GM18909 (cell line): Measurements from ENCODE around the gene DNAH17.

Source experiments
- ATAC-seq: cut with Tn5 transposase; IDR thresholded peaks from one replicate; pipeline ENCODE4 v1.9.1; 2021; ENCODE audit warnings: mild to moderate bottlenecking; ENCODE audit not compliant: unreplicated experiment, poor library complexity

DNAH17 gene

DNA sequence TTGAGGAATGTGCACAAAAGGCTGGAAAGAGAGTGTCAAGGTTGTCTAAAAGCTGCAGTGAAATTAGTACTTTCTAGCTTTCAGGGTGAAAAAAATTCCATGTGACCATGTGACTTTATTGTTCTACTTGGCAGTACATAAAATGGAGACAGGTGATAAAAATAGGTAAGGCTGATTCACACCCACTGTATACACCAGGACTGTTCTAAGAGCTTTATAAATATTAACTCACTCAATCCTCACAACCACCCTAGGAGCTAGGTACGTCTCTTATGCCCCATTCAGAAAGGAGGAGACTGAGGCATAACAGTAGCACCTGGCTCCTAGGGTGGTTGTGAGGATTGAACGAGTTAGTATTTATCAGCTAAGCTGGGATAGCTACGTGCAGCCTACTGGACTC is 28.2 kb upstream of the DNAH17 start:
- ATAC-seq: no peak

DNA sequence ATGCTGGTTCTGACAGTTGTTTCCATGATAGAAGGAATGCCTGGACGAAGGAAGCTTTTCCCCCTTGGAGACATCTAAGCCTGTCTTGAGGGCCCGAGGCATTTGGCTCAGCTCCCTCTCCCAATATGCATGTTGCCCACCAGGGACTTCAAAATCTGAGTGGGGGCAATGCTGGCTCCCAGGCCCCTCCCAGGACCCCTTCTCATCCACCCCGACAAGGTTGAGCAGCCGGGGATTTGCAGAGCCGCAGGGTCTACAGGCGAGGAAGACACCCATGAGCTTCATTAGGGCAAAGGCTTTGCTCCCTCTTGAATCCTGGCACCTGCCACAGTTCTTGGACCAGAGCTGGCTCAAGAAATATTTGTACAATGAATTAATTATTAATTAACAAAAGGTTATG is 25.1 kb upstream of the DNAH17 start:
- ATAC-seq: no peak

DNA sequence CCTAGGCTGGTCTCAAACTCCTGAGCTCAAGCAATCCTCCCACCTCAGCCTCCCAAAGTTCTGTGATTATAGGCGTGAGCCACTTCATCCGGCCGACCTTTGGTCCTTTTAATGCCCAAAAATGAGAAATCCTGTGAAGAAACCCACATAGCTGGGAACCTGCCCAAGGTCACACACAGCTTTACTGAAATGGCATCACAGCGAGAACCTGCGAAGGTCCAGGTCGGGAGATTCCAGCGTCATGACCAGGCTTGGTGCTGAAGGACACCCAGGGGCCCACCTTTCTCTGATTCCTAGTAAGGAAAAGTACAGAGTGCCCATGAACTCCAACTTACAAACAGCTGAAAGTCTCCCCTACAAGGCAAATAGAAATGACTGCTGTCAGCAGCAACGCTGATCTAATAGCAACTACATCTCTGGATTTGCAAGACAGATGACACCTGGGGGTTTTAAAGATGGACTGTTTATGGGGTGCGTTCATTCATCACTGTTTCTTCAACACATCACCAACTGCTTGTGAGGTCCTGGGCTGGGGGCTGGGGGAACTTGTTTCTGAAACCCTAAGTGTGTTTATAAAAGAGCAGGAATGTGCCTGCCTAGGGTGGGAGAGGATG is 24.5 kb upstream of the DNAH17 start:
- no peak for ATAC-seq

DNA sequence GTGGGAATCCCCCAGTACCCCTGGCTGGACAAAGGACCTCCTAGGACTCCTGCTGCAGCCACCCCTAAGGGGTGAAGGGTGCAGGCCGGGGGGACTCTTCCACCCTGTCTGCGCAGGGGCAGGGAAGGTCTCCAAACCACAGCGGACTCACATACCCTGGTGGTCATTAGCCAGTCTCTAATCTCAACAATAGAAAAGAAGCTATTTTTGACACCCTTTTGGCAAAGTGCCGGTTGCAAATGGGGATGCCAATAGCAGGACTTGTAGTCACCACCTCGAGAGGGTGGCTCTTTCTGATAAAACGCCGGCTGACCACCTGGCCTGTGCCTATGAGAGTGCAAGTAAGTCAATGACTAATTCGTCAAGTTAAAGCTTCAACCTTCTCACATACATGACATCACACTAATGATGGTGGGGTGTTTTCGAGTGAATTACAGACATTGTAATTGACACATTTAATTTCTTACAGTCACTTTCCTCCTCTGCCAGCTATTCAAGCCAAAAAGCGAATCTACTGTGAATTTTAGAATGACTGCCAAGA is 23.1 kb upstream of the DNAH17 start:
- ATAC-seq: no peak

DNA sequence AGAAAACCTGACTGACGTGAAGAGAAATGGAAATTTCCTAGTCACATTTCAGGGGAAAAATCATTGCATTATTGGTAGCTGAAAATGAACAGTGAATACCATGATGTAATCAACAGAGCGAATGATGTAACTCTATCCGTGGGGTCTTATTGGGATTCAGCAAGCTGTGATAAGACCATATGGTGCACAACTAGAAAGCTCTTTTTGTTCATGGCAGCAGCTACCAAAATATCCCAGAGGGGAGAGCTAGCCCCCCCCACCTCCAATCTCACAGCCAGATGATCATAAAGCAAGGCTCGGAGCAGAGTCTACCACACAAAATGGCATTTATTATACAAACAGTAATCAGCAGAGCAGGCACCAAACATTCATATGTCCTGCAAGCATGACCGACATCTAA is 22.2 kb upstream of the DNAH17 start:
- ATAC-seq: no peak

DNA sequence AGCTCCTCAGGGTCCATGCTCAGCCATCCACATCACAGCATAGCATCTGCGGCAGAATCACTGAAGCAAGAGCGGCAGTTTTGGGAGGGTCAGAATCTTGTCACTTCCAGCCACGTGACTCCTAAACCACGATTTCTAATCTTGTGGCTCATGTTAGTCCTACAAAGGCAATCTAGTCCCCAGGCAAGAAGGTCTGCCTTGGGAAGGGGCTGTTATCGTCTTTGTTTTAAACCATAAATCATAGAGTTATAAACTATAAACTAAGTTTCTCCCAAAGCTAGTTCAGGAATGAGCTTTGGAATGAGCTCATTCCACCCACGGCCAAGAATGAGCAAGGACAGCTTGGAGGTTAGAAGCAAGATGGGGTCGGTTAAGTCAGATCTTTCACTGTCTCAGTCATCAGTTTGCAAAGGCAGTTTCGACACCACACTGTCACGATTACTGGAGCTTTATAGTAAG is 20.8 kb upstream of the DNAH17 start:
- no peak for ATAC-seq

DNA sequence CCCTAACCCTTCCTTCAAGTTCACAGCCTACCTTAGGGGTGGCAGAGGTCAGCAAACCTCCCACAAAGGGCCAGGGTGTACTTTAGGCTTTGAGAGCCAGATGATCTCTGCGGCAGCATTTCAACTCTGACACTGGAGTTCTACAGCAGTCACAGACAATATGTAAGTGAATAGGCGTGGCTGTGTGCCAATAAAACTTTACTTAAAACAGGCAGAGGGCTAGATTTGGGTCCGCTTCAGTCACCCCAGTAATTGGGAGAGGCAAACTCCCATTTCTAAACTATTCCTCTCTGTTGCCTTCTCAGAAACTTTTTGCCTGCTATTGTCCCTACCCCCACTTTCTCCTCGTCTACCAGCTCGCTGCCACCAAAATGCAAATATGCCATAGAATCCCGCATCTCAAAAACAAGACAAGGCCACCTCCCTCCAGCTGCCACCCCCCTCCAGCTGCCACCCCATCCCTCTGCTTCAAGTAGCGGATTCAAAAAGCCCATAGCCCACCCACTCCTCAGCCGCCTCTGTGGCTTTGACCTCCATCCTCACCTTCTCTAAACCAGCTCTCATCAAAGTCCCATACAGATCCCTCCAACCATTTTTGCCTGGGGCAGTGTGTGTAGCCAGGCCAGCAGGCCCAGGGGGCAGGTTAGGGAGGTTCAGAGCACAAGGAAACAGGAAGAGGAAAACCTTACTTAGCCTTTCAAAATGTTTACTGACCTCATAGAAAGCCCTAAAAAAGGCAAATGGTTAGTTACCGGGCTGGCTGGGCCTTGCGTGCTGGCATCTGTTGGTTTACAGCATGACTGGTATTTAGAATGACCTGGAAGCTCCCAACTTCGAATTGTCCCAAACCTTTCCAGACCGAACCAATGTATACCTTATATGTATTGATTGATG is 19.9 kb upstream of the DNAH17 start:
- no peak for ATAC-seq

DNA sequence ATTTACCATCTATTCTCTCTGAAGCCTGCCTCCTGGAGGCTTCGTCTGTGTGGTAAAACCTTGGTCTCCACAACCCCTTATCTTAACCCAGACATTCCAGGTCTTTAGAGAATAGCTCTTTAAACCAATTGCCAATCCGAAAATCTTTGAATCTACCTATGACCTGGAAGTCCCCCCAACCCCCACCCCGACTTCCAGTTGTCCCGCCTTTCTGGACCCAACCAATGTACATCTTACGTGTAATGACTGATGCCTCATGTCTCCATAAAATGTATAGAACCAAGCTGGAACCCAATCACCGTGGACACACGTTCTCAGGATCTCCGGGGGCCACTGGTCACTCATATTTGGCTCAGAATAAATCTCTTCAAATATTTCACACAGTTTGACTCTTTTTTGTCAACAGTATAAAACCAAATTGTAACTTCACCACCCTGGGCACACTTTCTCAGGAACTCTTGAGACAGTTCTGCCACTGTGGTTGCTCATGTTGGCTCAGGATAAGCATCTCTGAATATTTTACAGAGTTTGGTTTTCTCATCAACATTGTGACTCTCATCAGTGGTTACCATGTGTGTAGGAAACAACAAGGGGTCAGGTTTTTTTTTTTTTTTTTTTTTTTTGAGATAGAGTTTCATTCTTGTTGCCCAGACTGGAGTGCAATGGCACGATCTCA is 18.1 kb upstream of the DNAH17 start:
- no peak for ATAC-seq

DNA sequence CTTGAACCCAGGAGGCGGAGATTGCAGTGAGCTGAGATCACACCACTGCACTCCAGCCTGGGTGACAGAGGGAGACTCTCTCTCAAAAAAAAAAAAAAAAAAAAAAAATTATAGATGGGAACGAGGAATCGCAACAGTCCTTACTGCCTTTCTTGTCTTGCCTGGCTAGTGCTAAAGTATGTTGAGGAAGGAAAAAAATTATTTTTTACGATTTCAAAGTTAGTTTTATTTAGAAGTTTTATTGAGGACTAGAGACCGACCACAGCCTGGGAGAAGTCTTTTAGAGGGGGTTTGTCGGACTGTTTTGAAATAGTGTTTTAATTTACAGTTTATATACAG is 15.8 kb upstream of the DNAH17 start:
- no peak for ATAC-seq

DNA sequence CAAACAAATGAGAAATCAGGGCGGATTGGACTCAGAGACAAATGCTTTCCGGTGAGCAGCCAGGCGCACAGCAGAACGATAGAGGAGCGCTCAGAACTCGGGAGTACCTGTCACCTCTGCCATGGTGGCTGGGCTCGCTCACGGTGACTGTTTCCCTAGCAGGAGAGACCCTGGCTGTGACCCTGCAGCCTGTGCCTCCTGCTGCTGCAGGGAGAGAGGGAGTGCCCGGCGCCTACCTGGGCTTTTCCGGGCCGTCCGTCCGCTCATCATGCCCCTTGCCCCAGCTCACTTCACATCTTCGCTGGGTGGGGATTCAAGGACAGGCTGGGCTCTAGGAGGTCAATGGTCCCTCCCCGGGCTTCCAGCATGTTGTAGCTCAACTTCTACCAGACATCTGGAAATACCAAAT is 14.1 kb upstream of the DNAH17 start:
- ATAC-seq: no peak

DNA sequence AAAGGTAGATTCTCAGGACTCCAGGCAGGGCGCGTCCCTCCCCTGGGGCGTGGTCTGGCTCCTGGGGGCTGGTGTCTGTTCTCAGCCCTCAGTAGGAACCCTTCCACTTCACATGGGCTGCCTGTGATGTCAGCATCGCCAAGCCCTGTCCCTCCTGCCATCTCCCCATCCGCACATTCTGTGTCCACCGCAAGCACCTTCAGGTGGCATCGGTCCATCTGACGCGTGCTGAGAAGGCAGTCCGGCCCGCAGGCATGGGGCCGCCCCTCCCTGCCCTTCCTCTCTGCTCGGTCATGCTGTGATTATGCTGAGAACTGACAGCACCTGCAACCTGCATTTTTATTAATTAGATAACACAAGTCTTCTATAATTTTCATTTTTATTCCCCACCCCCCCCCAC is 12.7 kb upstream of the DNAH17 start:
- ATAC-seq: no peak

DNA sequence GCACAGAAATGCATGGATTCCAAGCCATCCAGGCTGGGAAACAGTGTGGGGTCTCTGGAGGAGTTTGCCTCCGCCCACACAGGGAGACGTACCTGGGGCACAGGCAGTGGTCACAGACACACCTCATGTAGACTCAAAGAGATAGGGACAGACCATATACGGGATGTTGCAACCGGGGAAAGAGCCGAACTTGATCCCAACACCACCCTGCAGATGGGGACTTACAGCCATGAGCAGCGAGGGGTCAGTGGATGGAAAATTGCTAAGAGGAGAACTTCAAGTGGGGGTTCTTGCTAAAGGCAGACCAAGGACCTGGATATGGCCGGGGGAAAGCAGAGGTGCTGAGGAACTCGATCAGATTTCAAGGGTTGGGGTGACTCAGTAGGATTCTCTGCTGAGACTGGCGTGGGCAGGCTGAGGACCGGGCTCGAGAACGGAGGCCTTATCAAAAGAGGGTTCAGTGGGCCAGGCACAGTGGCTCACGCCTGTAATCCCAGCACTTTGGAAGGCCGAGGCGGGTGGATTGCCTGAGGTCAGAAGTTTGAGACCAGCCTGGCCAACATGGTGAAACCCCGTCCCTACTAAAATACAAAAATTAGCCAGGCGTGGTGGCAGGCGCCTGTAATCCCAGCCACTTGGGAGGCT is 12.0 kb upstream of the DNAH17 start:
- ATAC-seq: no peak

DNA sequence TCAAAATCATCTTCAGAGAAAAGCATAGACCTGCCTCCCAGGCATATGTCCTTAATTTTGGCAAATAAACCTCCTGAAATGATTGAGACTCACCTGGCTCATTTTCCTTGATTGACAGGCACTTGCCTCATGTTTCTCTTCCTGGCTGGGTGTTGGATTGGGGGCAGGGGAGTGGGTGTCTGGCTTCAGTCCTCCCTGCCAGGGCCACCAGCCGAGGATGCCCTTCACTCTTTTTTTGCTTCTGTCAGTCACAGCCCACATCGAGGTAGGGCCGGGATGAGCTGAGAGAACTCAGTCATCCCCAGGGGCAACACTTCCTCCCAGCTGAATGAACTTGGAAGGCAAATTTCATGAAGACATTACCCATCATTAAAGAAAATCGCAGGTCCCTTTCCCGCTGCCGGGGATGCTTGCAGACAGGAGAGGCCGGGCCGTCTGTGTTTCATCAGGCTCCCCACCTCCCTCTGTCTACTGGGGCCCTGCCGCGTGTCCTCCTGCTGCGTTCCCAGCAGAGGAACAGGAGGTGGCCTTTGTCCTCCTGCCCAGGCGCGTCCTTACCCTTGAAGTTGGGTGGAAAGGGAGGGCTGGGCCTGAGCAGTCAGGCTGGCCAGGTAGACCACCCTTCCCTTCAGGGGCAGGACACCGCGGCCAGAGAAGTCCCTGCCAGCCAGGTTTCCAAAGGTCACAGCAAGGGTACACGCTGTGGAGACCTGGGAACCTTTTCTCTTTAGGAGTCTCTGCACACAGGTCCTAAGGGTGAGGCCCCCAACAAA is 11.2 kb upstream of the DNAH17 start:
- ATAC-seq: no peak

DNA sequence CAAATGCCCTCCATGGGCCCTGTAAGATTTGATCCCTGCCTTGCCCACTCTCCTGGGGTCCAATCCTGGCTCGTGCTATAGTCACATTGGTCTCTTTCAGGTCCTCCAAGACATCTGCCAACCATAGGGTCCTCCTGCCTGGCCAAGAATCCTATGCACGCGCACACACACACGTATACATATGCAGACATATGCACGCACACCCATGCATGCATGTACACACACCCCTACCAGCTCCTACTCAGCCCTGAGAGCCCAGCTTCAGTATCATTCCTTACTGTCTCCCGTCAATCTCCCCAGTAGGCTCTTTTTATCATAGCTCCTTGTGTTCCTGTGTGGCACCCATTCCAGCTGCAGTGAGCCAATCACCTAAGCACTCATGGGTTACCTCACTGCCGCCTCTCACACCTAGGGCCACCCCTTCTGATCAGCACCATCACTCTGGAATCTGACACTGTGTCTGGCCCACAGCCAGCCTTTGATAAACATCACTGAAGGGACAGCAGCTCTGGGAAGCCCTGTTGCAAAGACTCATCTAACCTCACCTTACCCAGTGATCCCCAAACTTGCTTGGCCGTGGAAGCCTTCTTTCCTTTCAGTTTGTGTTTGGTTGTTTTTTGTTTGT is 7.9 kb upstream of the DNAH17 start:
- no peak for ATAC-seq

DNA sequence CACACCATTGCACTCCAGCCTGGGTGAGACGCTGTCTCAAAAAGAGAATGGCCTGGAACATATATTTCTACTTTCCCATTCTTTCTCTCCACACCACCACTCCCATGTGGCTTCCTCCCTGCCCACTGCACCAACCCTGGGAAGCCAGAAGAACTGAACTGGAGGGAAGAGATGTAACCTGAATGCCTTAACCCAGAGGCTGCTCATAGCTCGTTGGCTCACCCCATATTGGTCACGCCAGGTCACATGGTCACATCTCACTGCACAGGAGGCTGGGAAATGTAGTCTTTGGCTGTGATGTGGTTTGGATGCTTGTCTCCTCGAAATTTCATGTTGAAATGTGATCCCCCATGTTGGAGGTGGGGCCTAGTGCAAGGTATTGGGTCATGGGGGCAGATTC is 5.9 kb upstream of the DNAH17 start:
- ATAC-seq: no peak

DNA sequence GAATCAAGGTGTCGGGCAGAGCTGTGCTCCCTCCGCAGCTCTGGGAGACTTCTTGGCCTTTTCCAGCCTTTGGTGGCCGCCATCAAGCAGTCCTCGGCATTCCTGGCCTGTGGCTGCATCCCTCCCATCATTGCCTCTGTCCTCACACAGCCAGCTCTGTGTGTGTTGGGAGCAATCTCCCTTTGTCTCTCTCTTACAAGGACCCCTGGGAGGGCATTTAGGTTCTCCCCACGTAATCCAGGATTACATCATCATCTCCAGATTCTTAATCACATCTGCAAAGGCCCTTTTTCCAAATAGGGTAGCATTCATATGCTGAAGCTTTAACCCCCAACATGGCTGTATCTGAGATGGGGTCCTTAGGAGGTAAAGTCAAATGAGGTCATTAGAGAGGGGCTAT is 4.1 kb upstream of the DNAH17 start:
- no peak for ATAC-seq

DNA sequence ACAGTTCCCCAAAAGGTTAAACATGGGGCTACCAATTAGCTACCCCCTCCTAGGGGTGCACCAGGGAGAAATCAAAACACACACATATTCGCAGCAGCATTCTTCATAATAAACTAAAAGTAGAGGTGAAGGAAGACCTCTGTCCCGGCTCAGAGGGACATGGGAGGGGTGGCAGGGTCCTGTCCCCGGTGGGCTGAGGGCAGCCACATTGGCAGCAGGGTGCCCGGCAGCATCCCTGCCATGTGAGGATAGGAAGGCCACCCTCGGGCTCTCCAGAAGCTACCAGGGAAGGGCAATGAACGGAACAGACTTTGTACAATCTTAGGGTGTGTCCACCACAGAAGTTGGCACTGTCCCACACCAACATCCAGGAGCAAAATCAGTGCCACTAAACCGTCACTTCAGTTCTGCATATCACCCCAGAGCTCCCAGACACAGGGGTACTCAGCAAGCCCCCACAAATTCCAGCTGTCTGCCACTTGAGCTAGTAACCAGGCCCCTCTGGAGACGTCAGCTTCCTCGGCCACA is 3.1 kb upstream of the DNAH17 start:
- no peak for ATAC-seq

DNA sequence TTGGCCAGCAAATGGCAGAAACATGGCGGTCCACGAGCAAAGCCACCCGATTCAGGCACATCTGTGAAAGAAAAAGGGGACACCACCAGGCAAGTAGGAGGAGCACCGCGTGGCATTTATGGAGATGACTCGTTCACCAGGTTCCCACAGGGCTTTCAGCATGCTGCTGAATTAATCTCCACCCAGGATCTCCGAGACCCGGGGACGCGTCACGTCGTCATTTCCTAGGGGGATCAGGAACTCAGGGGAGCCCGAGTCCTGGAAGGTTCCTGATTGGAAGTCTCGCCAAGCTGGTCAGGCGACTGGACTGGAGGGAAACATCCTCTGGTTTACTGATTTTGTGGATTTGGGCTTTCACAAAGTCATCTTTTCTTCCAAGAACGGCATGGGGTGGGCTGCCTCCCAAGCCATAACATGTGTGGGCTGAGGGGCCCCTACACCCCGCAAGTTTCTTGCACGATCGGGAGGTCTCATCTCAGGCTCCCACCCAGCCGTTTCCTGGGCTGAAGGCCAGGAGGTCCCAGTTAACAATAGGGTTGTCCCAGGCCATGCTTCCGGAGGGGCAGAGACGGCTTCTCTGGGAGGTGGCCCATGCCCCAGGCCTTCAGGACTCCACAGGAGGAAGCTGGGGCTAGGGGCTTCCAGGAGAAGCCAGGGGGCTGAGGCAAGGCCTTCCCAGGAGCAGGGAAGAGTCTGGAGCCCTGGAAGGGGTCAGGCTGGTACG is 645 bp downstream of the DNAH17 start:
- no peak for ATAC-seq

DNA sequence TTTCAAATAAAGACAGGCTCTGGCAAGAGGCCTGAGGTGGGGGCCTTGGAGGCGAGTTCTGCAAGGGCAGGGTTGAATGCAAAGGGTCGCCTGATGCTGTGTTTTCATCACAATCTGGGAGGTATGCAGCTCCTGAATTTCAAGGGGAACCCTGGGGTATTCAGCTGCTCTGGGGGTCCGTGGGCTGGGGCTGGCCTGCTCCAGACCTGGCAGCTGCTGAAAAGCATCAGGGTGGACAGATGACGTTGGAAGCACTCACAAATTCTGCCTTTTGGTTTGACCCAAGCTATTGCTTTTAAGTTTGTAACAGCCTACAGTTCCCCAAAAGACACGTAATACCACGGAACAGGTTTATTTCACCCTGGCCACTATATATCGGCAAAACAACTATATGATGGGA is 1.3 kb downstream of the DNAH17 start:
- ATAC-seq: no peak
